Nucleus accumbens (tissue), 56 donors: ENCODE data around the gene PTCHD4.
"Not testable (repeated sequence)": the region's sequence is repeated elsewhere in the genome, so short reads cannot be mapped to it uniquely, and the experiment has no call there.

ENCODE experiments used
- DNase-seq, 56 donors: peaks; one replicate each; lab custom pipeline; 2025; lab: John Stamatoyannopoulos, UW

The PTCHD4 gene

DNA sequence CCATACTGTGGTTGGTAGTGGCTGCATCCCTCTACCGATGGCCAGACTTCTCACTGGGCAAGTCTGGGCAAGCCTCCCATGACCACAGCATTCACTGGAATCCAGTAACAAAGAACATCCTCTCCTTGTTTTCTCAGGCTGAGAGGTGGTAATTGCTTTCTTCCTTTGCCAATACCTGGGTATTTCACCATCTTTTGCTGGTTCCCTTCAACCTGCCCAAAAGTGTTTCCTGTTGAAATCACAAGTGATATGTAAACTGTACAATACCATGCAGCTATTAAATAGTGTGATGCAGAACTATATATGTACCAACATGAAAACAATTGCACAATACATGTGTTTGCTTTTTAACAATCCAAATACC lies at the start of gene PTCHD4:
TSS of gene PTCHD4 (minus strand) at position 55 of the 364 bp plus-strand sequence. CDS start 42,240 bp downstream, outside the sequence.
- no peak for DNase-seq

DNA sequence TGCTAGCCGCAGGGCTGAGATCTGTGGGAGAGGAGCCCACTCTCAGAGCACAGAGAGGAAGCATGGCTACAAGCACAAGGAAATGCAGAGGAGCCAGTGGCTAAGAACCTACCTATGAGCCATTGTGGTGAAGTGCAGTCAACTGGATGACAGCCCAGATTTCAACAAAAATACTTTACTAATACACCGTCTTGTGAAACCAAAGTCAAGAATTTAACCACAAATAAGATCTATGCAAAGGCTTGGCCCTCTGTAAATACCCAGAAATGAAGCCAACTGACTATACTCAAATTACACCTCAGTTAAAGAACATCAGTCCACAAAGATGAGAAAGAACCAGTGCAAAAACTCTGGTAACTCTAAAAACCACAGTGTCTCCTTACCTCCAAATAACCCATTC lies 40.1 kb upstream of the PTCHD4 start:
- DNase-seq, result no peak

- DNase-seq, result no peak
Measured at GRCh38 chr6:48150701-48151100, 39.7 kb upstream of the PTCHD4 start.

DNA sequence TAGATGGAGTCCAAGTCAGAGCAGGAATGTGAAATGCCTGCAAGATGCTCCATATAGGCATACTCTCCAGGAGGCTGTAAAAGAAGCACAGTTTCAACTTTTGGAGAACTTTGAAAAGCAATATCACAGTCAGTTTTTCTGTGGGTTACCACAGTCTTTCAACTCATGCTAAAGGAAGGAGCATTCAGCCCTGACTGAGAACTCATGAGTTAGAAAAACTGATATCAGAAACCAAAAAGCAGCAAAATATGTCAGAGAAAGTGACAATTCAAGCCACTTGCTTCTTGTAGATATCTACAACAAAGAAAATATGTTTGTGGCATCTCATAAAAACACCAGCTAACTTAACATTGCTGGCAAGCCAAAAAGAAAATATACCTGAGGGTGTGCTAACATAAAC lies 36.1 kb upstream of the PTCHD4 start:
- DNase-seq, result no peak

DNA sequence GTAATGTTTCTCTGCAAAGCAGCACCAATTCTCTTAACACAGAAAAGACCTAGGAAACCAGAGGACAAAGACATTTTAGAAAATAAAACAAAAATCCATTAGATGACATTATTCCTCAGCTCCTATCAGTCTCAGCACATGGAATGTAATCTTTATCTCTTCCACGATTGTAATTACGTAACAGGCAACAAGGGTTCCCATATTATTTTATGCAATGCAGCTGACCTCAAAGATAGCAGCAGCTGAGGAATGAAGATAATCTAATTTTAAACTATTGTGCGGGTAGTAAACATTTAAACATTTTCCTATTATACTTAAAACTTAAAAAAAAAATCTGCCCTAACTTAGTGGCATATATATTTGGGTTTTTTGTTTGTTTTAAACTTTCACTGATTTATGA lies 33.0 kb upstream of the PTCHD4 start:
- no peak for DNase-seq

- DNase-seq, result no peak
Measured at GRCh38 chr6:48141975-48142374, 31.0 kb upstream of the PTCHD4 start.

DNA sequence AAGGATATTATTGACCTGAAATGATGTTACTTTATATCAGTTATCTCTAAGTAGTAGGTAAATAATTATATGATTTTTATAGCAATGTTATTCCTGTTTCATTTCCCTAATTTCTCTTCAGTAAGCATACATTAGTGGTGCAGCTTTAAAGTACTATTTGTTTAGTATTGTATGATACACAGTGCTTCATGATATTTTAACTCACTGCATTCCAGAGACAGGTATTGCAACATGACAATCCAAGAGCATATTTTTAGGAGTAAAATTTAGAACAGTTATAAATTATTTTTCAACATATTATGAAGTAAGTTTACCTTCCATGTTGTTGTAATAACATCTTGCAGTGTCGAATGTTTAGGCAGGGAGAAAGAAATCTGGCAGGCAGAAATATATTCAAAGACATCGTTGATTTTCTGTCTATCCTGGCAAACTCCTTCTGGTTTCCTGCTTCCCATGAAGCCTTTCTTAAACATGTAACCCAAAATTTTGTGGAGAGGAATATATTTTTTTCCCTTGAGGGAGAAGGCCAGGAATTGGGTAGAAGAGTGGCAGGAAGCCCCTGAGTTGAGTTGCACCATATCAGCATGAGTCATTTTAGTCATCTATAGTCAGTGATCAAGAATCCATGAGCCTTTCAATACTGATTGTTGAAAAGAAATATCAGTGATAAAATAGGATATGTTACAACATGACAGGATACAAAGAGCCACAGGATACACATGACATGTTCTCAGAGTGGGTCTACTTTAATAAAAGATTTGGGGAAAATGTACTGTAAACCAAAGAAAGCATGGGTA lies 29.0 kb upstream of the PTCHD4 start:
- DNase-seq, result no peak

GRCh38 chr6:48136856-48137255 lies 25.9 kb upstream of the PTCHD4 start:
- DNase-seq, result no peak

GRCh38 chr6:48135323-48136084 lies 24.5 kb upstream of the PTCHD4 start:
- DNase-seq, result no peak

- no peak for DNase-seq
Measured at GRCh38 chr6:48134246-48134645, 23.2 kb upstream of the PTCHD4 start.

DNA sequence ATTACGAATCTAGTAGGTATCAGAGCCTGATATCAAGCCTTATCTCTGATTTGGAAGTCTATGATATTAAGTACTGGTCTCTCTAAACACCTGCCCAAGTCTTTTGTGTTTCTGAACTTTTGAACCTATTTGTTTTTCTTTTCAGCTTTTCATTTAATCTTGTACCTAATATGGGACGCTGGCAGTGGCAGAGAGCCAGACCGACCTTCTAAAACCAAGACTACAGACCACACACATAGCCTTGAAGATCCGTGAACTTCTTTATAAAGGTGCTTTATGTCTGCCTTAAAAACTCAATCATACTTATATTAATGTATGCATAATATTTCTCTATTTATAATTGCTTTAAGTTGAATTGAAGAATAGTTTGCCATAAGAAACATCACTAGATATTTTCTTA lies 12.6 kb upstream of the PTCHD4 start:
- DNase-seq, result no peak

DNA sequence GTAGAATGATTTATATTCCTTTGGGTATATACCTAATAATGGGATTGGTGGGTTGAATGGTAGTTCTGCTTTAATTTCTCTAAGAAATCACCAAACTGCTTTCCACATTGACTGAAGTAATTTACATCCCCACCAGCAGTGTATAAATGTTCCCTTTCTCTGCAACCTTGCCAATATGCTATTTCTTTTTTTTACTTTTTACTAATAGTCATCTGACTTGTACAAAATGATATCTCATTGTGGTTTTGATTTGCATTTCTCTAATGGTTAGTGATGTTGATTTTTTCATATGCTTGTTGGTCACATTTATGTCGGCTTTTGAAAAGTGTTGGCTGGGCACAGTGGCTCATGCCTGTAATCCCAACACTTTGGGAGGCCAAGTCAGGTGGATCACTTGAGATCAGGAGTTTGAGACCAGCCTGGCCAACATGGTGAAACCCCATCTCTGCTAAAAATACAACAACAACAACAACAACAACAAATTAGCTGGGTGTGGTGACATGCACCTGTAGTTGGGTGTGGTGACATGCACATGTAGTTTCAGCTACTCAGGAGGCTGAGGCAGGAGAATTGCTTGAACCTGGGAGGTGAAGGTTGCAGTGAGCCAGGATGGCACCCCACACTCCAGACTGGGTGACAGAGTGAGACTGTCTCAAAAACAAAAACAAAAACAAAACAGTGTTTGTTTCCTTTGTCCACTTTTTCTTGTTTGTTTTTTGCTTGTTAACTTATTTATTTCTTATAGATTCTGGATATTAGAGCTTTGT lies 11.2 kb upstream of the PTCHD4 start:
- DNase-seq, result not testable (repeated sequence)

DNA sequence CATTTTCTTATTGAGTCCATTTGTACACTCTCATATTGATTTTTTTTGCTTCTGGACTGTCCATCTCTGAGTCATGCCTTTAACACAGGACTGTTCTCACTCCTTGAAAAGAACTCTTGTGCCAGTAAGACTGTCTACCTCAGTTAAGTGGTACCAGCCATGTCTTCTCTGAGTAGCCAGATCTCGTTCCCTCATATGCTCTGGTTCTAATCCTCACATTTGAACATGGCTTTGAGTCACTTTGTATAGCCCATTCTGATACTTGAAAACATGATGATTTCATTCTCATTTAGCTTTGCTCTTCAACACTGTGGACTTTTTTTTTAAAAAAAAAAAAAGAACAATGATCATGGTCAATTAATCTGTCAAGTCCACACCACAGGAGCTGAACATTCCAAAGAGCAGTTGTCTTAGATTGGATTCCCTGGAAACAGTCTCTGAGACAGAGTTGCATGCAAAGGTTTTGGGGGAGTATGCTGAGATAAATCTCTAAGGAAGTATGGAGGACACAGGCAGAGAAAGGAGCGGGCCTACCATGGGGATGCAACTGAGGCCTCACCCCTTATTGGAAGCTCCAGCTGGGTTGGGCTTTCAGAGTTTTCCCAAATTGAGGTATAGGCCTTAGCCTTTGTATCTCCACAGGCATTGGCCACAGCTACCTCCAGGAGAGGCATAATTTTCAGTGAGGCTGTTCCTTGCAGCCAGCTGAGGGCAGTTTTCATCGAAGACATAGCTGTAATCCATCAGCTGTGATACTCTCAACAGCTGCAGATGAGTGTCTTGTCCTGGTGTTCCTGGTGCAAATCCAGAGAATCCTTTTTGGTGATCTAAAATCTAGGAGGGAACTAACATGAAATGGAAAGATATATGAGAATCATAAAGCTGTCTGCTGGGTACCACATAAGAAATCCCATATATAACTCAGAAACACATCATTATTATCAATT lies 6.0 kb upstream of the PTCHD4 start:
- no peak for DNase-seq

- DNase-seq, result no peak
Measured at GRCh38 chr6:48113130-48113529, 2.1 kb upstream of the PTCHD4 start.

GRCh38 chr6:48111575-48111974 lies 578 bp upstream of the PTCHD4 start:
- no peak for DNase-seq

GRCh38 chr6:48110436-48111142 lies 408 bp downstream of the PTCHD4 start:
- no peak for DNase-seq

GRCh38 chr6:48109944-48110343 lies 1.1 kb downstream of the PTCHD4 start:
- DNase-seq, result no peak

DNA sequence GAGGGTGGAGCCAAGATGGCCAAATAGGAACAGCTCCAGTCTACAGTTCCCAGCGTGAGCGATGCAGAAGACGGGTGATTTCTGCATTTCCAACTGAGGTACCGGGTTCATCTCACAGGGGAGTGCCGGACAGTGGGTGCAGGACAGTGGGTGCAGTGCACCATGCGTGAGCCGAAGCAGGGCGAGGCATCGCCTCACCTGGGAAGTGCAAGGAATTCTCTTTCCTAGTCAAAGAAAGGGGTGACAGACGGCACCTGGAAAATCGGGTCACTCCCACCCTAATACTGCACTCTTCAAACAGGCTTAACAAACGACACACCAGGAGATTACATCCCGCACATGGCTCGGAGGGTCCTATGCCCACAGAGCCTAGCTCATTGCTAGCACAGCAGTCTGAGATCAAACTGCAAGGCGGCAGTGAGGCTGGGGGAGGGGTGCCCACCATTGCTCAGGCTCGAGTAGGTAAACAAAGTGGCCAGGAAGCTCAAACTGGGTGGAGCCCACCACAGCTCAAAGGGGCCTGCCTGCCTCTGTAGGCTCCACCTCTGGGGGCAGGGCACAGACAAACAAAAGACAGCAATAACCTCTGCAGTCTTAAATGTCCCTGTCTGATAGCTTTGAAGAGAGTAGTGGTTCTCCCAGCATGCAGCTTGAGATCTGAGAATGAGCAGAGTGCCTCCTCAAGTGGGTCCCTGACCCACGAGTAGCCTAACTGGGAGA lies 8.4 kb downstream of the PTCHD4 start:
- DNase-seq, result not testable (repeated sequence)

GRCh38 chr6:48101290-48101689 lies 9.7 kb downstream of the PTCHD4 start:
- DNase-seq, result no peak
